CD14-positive monocyte (primary cell): Measurements from ENCODE around the gene RFX1. TPM values are rescaled to one million over a fixed set of nuclear protein-coding genes. Genes with fewer than 3 reads are reported as not detected.

Experiments
- DNase-seq, 3 donors: peaks; one replicate each; pipeline ENCODE4 v3.0.0-alpha.2; 2011 to 2022
- H2AFZ ChIP-seq: 2 replicates; pipeline ENCODE4 v1.6.0; 2012; ENCODE audit warnings: mild to moderate bottlenecking, low read depth, low read length, inconsistent platforms; ENCODE audit not compliant: insufficient read depth, poor library complexity, severe bottlenecking
- H3K27ac ChIP-seq, 2 donors: 1 replicate in 1 of 2; 2 replicates in 1 of 2; pipeline ENCODE4 v1.5.1; 2012 to 2013; ENCODE audit warnings: low read length in 2 of 2, control low read depth in 1 of 2, inconsistent platforms in 1 of 2, low read depth in 1 of 2, mild to moderate bottlenecking in 1 of 2
- H3K27me3 ChIP-seq, 2 donors: one replicate each; pipeline versions ENCODE4 v1.6.0 to v1.6.1; 2011 to 2013; ENCODE audit warnings: low read length in 2 of 2; ENCODE audit not compliant: control insufficient read depth in 2 of 2, insufficient read depth in 2 of 2
- H3K36me3 ChIP-seq, 2 donors: replicated peaks in 1 of 2; 1 replicate in 1 of 2; 2 replicates in 1 of 2; pipeline versions ENCODE4 v1.5.1 to v1.6.1; 2012 to 2013; ENCODE audit warnings: low read length in 2 of 2, control low read depth in 1 of 2, inconsistent platforms in 1 of 2, mild to moderate bottlenecking in 1 of 2; ENCODE audit not compliant: insufficient read depth in 2 of 2, control insufficient read depth in 1 of 2
- H3K4me1 ChIP-seq, 2 donors: 1 replicate in 1 of 2; 2 replicates in 1 of 2; pipeline versions ENCODE4 v1.5.1 to v1.6.1; 2012 to 2013; ENCODE audit warnings: low read length in 2 of 2, control low read depth in 1 of 2, inconsistent platforms in 1 of 2, mild to moderate bottlenecking in 1 of 2, moderate library complexity in 1 of 2; ENCODE audit not compliant: insufficient read depth in 2 of 2, control insufficient read depth in 1 of 2
- H3K4me2 ChIP-seq: replicated peaks from 2 replicates; pipeline ENCODE3; 2012; ENCODE audit warnings: low read length, moderate library complexity, mild to moderate bottlenecking; ENCODE audit not compliant: poor library complexity, severe bottlenecking; ENCODE audit errors: extremely low read depth
- H3K4me3 ChIP-seq, 3 experiments: fragments of 200-600 bp in 1 of 3; sonication (generic) in 1 of 3; replicated peaks in 1 of 3; 1 replicate in 2 of 3; 2 replicates in 1 of 3; pipeline ENCODE4 v1.5.1; 2011 to 2013; ENCODE audit warnings: low read length in 3 of 3, mild to moderate bottlenecking in 3 of 3, control low read depth in 2 of 3, low read depth in 2 of 3, inconsistent platforms in 1 of 3, moderate library complexity in 1 of 3
- H3K79me2 ChIP-seq: 2 replicates; pipeline ENCODE4 v1.6.0; 2012; ENCODE audit warnings: mild to moderate bottlenecking, control low read depth, inconsistent platforms, low read length, moderate library complexity; ENCODE audit not compliant: insufficient read depth
- H3K9ac ChIP-seq: 2 replicates; pipeline ENCODE4 v1.6.0; 2017; ENCODE audit warnings: low read length, mild to moderate bottlenecking; ENCODE audit not compliant: insufficient read depth, poor library complexity, severe bottlenecking
- H3K9me3 ChIP-seq, 2 donors: replicated peaks in 1 of 2; 1 replicate in 1 of 2; 2 replicates in 1 of 2; pipeline versions ENCODE4 v1.5.1 to v1.6.1; 2012 to 2013; ENCODE audit warnings: low read length in 2 of 2, control low read depth in 1 of 2; ENCODE audit not compliant: control insufficient read depth in 1 of 2, insufficient read depth in 1 of 2
- H4K20me1 ChIP-seq: 2 replicates; pipeline ENCODE4 v1.6.0; 2012; ENCODE audit warnings: mild to moderate bottlenecking, low read length, control low read depth, moderate library complexity; ENCODE audit not compliant: insufficient read depth
- H3K27ac Mint-ChIP-seq, 7 donors: one replicate each; pipeline ENCODE4 v1.8.0; 2020; ENCODE audit warnings: mild to moderate bottlenecking in 7 of 7, mixed read lengths in 7 of 7, moderate library complexity in 6 of 7, inconsistent platforms in 2 of 7
- H3K27me3 Mint-ChIP-seq, 3 donors: one replicate each; pipeline ENCODE4 v1.8.0; 2021 to 2022; ENCODE audit warnings: low read depth in 3 of 3, mild to moderate bottlenecking in 3 of 3, mixed read lengths in 3 of 3, moderate library complexity in 3 of 3, inconsistent platforms in 1 of 3
- H3K36me3 Mint-ChIP-seq, 2 donors: one replicate each; pipeline ENCODE4 v1.8.0; 2020; ENCODE audit warnings: mixed read lengths in 2 of 2, inconsistent platforms in 1 of 2, mild to moderate bottlenecking in 1 of 2
- H3K4me1 Mint-ChIP-seq: one replicate; pipeline ENCODE4 v1.8.0; 2020; ENCODE audit warnings: mild to moderate bottlenecking, mixed read lengths
- H3K4me3 Mint-ChIP-seq, 2 donors: one replicate each; pipeline ENCODE4 v1.8.0; 2020; ENCODE audit warnings: mild to moderate bottlenecking in 2 of 2, mixed read lengths in 2 of 2, moderate library complexity in 1 of 2
- H3K9me3 Mint-ChIP-seq, 7 donors: one replicate each; pipeline ENCODE4 v1.8.0; 2020 to 2022; ENCODE audit warnings: mixed read lengths in 7 of 7, mild to moderate bottlenecking in 6 of 7, moderate library complexity in 6 of 7, inconsistent platforms in 2 of 7
- CTCF ChIP-seq: fragments of 200-600 bp; IDR thresholded peaks from one replicate; pipeline ENCODE4 v1.8.0; 2022; ENCODE audit warnings: antibody characterized with exemption, mild to moderate bottlenecking
- WGBS: methylation state at CpG from one replicate; pipeline ENCODE4 v1.1.5; 2013; ENCODE audit warnings: missing lambda C conversion rate; ENCODE audit not compliant: insufficient coverage; 5-methylcytosine and 5-hydroxymethylcytosine counted together
- intact Hi-C, 2 donors: fragments of 100-400 bp; cut with micrococcal nuclease; formaldehyde crosslinking; loops; one replicate each; pipeline versions ENCODE4 v1.15.0 to v1.15.1; 2023
- polyA plus RNA-seq, 3 donors: library from polyadenylated mRNA; depleted of rRNA in 1 of 3; unstranded in 2 of 3; stranded (reverse) in 1 of 3; fragments of 300-500 nt in 2 of 3; fragments of >200 nt in 1 of 3; fragmentation: Illumina TruSeq in 2 of 3; gene quantifications; 1 replicate in 2 of 3; 2 replicates in 1 of 3; pipeline ENCODE4 v1.2.3, GENCODE V29; 2012 to 2021

Gene RFX1
- polyA plus RNA-seq, 3 donors, result 0.89 to 12.8 (median 0.95) TPM

GRCh38 chr19:14033946-14034345 lies 27.8 kb upstream of the RFX1 start:
- Histone ChIP-seq H2AFZ (no peak overlapping the region), H3K27ac (no peak overlapping the region), H3K4me2 (no peak overlapping the region), H4K20me1 (no peaks in the 10 kb centered on the region), H3K36me3 (peaks cover 23 to 27% of the 10 kb centered on the region in 2 donors), H3K4me1 (peaks cover 19 to 20% of the 10 kb centered on the region in 2 donors), H3K9ac (no peak overlapping the region), H3K9me3 (no peaks in the 10 kb centered on the region), H3K4me3 (no peak overlapping the region), H3K79me2 (peaks cover 37% of the 10 kb centered on the region), H3K27me3 (no peaks in the 10 kb centered on the region)
- no peak for DNase-seq
- H3K27ac Mint-ChIP-seq, result peak overlapping the region in 1 of 7 donors; percentile 0
- peaks cover 0 to 2% (median 0%) of the 10 kb centered on the region in 7 donors for H3K9me3 Mint-ChIP-seq
- WGBS, result 100% methylated on average over 1 of the region's 2 CpGs
- TF ChIP-seq CTCF, result no peak
- no peak overlapping the region for H3K4me3 Mint-ChIP-seq
- peaks cover 0 to 3% (median 2%) of the 10 kb centered on the region in 3 donors for H3K27me3 Mint-ChIP-seq
- peaks cover 20% of the 10 kb centered on the region for H3K4me1 Mint-ChIP-seq
- intact Hi-C loops, result loop anchor here (5.0 kb wide), 2 partner anchors 37 to 47 kb away; no protein-coding TSS in a partner anchor
- peaks cover 30 to 43% of the 10 kb centered on the region in 2 donors for H3K36me3 Mint-ChIP-seq

- Histone ChIP-seq H2AFZ (peak within 1 kb of the TSS; percentile 90), H3K36me3 (peaks cover 9 to 11% of the 10 kb centered on the region in 2 donors), H3K27ac (peak within 1 kb of the TSS; percentile 90 to 94), H3K9ac (peak within 1 kb of the TSS; percentile 95), H3K27me3 (no peaks in the 10 kb centered on the region), H3K4me3 (peak within 1 kb of the TSS; percentile 54 to 98 (median 96)), H3K79me2 (peaks cover 37% of the 10 kb centered on the region), H3K4me2 (peak within 1 kb of the TSS; percentile 87), H4K20me1 (no peaks in the 10 kb centered on the region), H3K9me3 (no peaks in the 10 kb centered on the region), H3K4me1 (peaks cover 23 to 25% of the 10 kb centered on the region in 2 donors)
- peaks cover 13 to 23% of the 10 kb centered on the region in 2 donors for H3K36me3 Mint-ChIP-seq
- peaks cover 0 to 2% (median 0%) of the 10 kb centered on the region in 7 donors for H3K9me3 Mint-ChIP-seq
- peak; percentile 89 for TF ChIP-seq CTCF
- H3K27me3 Mint-ChIP-seq, result peaks cover 0 to 3% (median 2%) of the 10 kb centered on the region in 3 donors
- H3K4me3 Mint-ChIP-seq, result peak within 1 kb of the TSS; percentile 91 to 95
- WGBS, result under 1% methylated on average over 45 of the region's 63 CpGs
- peaks cover 28% of the 10 kb centered on the region for H3K4me1 Mint-ChIP-seq
- intact Hi-C loops, result loop anchor here (5.0 kb wide), 2 partner anchors 35 to 45 kb away; no protein-coding TSS in a partner anchor
- peak within 1 kb of the TSS; percentile 86 to 96 (median 91) for H3K27ac Mint-ChIP-seq
- peak; percentile 48 to 62 (median 59) for DNase-seq
Measured at GRCh38 chr19:14031719-14032480, 25.8 kb upstream of the RFX1 start, which contains the start of gene IL27RA. Gene IL27RA, plus strand, starts transcription at chr19:14031762. Its CDS starts 111 bp downstream, at chr19:14031873.
